Activated CD4-positive, CD25-positive, alpha-beta regulatory T cell treated with anti-CD3 and anti-CD28 coated beads, Interleukin-2, amount 50 U/mL, for 16 hours (primary cell): Measurements from ENCODE around the gene SEC14L2.
A peak's percentile ranks its signal among the peaks of the same experiment; 100 is the strongest.

Experiments used
- DNase-seq: peaks from one replicate; pipeline ENCODE4 v3.0.0-alpha.2; 2020; ENCODE audit warnings: low read depth, low spot score

Gene SEC14L2

GRCh38 chr22:30404307-30404706 lies 7.5 kb downstream of the SEC14L2 start:
- DNase-seq = no peak

DNA sequence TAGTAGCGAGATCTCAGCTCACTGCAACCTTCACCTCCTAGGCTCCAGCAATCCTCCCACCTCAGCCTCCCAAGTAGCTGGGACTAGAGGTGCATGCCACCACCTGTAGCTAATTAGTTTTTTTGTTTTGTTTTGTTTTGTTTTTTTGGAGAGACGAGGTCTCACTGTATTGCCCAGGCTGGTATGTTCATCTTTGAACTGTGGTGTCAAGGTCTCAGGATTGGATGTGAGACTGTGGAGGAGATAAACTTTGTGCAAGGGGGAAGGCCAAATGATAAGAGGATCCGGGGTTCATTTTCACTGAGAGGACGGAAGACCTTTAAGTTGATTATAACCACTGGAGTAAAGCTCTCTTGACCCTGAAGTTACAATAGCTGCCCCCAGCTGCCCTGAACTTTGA lies 8.9 kb downstream of the SEC14L2 start:
- no peak for DNase-seq

DNA sequence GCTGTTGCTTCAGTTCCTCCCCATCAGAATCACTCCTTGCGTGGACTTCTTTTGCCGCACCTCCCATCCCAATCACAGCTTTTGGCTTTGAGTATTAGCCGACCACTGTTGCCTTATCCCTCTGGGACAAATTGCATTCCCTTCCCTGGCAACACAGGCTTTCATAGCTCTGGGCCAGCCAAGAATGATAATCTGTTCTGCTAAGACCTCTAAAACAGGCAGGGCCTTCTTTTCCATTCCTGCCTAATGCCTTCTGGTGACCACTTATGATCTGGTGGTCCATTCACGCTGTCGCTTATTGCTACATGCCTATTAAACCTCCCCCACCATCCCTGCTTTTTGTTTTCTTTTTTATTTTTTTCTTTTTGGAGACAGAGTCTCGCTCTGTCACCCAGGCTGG lies 9.6 kb downstream of the SEC14L2 start:
- DNase-seq = no peak

DNA sequence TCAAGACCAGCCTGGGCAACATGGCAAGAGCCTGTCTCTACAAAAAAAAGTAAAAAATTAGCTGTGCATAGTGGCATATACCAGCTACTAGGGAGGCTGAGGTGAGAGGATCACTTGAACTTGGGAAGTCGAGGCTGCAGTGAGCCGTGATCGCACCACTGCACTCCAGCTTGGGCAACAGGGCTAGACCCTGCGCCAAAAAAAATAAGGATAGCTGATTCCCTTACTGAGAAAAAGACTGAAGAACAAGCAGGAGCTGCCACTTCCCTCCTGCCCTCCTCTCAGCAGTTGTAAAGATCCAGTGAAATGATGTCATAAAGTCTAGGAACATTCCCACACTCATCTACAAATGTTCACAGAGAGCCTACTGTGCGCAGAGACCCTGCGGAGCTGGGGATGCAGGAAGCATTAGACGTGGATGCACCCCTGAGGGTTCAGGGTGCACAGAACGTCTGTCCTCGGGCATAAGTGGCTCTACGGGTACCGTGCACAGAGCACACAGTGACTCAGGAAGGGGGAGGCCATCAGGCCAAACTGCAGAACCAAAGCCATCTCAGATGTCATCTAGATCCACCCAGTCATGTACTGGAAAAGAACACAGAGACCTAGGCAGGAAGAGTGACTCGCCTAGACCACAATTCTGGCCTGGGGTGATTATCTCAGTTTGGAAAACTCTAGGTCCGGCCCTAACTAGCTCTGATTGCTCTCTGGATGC lies 11.7 kb downstream of the SEC14L2 start:
- DNase-seq = no peak

DNA sequence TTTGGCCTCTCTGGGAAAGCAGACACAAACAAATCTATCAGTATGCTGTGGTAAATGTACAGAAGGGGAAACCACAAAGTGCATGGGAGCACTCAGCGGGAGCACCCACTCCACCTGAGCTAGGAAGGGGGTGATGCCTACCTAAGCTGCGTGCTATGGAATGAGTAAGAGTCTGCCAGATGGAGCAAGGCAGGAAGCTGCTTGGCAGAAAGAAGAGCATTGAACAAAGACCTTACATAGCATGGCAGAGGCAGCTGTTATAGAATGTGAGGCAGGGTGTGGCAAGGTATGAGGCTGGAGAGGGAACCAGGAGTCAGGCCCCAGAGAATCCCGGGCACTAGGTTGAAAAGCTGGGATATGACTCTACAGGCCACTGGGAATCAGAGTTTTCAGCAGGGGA lies 15.0 kb downstream of the SEC14L2 start:
- DNase-seq = no peak

GRCh38 chr22:30413001-30413400 lies 16.2 kb downstream of the SEC14L2 start:
- no peak for DNase-seq

- no peak for DNase-seq
Observed at GRCh38 chr22:30413745-30414524, 17.1 kb downstream of the SEC14L2 start.

- no peak for DNase-seq
Observed at GRCh38 chr22:30414525-30415047, 17.8 kb downstream of the SEC14L2 start.

GRCh38 chr22:30416403-30416802 lies 19.6 kb downstream of the SEC14L2 start:
- DNase-seq = no peak

DNA sequence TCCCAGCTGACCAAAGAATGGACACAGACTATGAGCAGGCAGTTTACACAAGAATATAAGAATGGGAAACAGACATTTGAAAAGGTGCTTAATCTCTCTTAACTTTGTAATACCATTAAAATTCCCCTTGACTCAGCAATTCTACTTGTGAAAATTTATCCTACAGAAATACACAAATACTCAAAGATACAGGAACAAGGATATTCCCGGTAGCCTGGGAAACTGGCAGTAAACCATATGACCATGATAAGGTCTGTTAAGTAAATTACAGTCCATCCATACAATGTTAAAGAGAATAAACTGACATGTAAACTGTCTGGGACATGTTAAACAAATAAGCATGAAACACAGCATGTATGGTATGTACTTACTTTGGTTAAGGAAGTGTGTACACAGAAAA lies 20.0 kb downstream of the SEC14L2 start:
- no peak for DNase-seq

- DNase-seq = no peak
Observed at GRCh38 chr22:30420347-30421125, 23.7 kb downstream of the SEC14L2 start.

GRCh38 chr22:30421695-30422480 lies 25.1 kb downstream of the SEC14L2 start:
- DNase-seq = no peak

GRCh38 chr22:30422481-30423300 lies 25.9 kb downstream of the SEC14L2 start:
- DNase-seq = no peak

- no peak for DNase-seq
Observed at GRCh38 chr22:30423301-30423958, 26.6 kb downstream of the SEC14L2 start.

- peak; percentile 95 for DNase-seq
Observed at GRCh38 chr22:30423959-30424533, 27.2 kb downstream of the SEC14L2 start.

GRCh38 chr22:30424534-30425326 lies 27.9 kb downstream of the SEC14L2 start:
- no peak for DNase-seq

DNA sequence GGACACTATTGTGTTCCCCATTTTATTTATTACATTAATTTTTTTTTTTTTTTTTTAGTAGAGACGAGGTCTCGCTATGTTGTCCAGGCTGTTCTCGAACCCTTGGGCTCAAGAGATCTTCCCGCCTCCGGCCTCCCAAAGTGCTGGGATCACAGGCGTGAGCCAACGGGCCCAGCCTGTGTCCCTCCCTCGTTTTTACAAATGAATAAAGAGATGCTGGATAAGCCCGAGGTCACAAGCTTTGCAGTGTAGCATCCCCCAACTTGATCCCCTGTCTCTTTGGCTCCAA lies 28.5 kb downstream of the SEC14L2 start:
- no peak for DNase-seq

DNA sequence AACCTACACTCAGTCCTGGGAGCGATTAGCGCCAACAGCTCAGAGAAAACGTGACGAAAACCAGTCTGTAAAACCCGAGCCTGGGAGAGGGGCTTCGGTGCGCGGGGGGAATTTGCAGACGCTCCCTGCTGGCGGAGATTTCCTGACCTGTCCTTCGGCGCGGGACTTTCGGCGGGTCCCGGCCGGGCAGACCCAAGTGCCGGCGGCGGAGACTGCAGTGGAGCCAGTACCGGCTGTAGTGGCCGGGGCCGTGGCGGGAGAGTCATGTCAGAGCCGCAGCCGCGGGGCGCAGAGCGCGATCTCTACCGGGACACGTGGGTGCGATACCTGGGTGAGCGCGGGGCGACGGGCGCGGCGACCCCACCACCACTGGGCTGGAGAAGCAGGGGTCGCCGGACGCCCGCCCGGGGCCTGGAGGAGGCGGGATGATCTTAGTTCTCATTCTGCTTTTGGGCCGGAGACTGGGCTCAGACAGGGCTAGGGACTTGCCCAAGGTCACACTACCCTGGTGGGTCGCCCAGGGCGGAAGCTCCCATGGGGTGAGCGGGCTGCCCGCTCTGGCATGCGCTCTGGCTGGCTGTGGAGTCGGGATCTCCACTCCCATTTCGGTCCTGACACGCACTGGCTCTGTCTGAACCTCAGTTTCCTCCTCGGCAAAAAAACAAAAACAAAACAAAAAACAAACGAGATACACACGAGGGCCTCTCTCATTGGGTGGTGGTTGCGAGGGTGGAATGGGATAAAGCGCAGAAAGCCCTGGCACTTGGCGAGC lies 29.0 kb downstream of the SEC14L2 start, which contains the start of gene MTFP1:
Gene MTFP1 (plus strand): TSS at position 153 of the 772 bp plus-strand sequence. CDS start 112 bp downstream, at position 265.
- DNase-seq = no peak
